Pons (tissue), 1 donor: ENCODE measurements around the gene MRPL58.
"Not testable (repeated sequence)": the region's sequence is repeated elsewhere in the genome, so short reads cannot be mapped to it uniquely, and the experiment has no call there.

ENCODE experiments used
- DNase-seq: peaks from one replicate; pipeline ENCODE4 v3.0.0-alpha.2; 2016; ENCODE audit warnings: low spot score

Gene MRPL58

GRCh38 chr17:75012346-75013091 lies at the start of gene MRPL58:
Gene MRPL58, plus strand, starts transcription at chr17:75012670. Its CDS starts 17 bp downstream, at chr17:75012687.
- DNase-seq, result peak; percentile 69

- no peak for DNase-seq
Observed at GRCh38 chr17:74963656-74964055, 48.8 kb upstream of the MRPL58 start.

- DNase-seq, result no peak
Observed at GRCh38 chr17:74964246-74964761, 48.2 kb upstream of the MRPL58 start.

- no peak for DNase-seq
Observed at GRCh38 chr17:74964988-74965622, 47.4 kb upstream of the MRPL58 start.

- DNase-seq, result no peak
Observed at GRCh38 chr17:74968361-74968780, 44.1 kb upstream of the MRPL58 start.

GRCh38 chr17:74969501-74969900 lies 43.0 kb upstream of the MRPL58 start:
- DNase-seq, result not testable (repeated sequence)

- no peak for DNase-seq
Observed at GRCh38 chr17:74970395-74970794, 42.1 kb upstream of the MRPL58 start.

GRCh38 chr17:74971069-74971841 lies 41.2 kb upstream of the MRPL58 start:
- no peak for DNase-seq

- DNase-seq, result no peak
Observed at GRCh38 chr17:74971842-74972106, 40.7 kb upstream of the MRPL58 start.

- peak; percentile 53 for DNase-seq
Observed at GRCh38 chr17:74972107-74972972, 40.1 kb upstream of the MRPL58 start, which contains the start of gene HID1. Gene HID1, minus strand, starts transcription at chr17:74972759. Its CDS starts 103 bp downstream, at chr17:74972656.

GRCh38 chr17:74972973-74973328 lies 39.5 kb upstream of the MRPL58 start:
- DNase-seq, result no peak

GRCh38 chr17:74975943-74976342 lies 36.5 kb upstream of the MRPL58 start:
- DNase-seq, result no peak

- no peak for DNase-seq
Observed at GRCh38 chr17:74977802-74978201, 34.7 kb upstream of the MRPL58 start.

- DNase-seq, result no peak
Observed at GRCh38 chr17:74978240-74978639, 34.2 kb upstream of the MRPL58 start.

- DNase-seq, result no peak
Observed at GRCh38 chr17:74979408-74980146, 32.9 kb upstream of the MRPL58 start.

- DNase-seq, result no peak
Observed at GRCh38 chr17:74981318-74981978, 31.0 kb upstream of the MRPL58 start.

GRCh38 chr17:74981979-74982662 lies 30.3 kb upstream of the MRPL58 start:
- peak; percentile 88 for DNase-seq

- DNase-seq, result peak; percentile 63
Observed at GRCh38 chr17:74982663-74983313, 29.7 kb upstream of the MRPL58 start.

- no peak for DNase-seq
Observed at GRCh38 chr17:74986206-74986576, 26.3 kb upstream of the MRPL58 start.
